GM12878 (cell line): ENCODE measurements around the gene SMIM38. TPM values are rescaled to one million over a fixed set of nuclear protein-coding genes. Genes with fewer than 3 reads are reported as not detected.

ENCODE experiments used
- ATF3 ChIP-seq: IDR thresholded peaks from 2 replicates; pipeline ENCODE4 v1.6.1; 2011; ENCODE audit warnings: low read depth, mild to moderate bottlenecking, low read length, moderate library complexity, borderline replicate concordance; ENCODE audit errors: extremely low read depth
- BCL3 ChIP-seq: IDR thresholded peaks from 2 replicates; pipeline ENCODE4 v1.6.1; 2011; ENCODE audit warnings: borderline replicate concordance, low read depth, mild to moderate bottlenecking, moderate library complexity, low read length; ENCODE audit not compliant: insufficient read depth, poor library complexity, severe bottlenecking
- E2F8 ChIP-seq: fragments of 450-650 bp; IDR thresholded peaks from 2 replicates; pipeline ENCODE4 v1.6.1; 2018; ENCODE audit warnings: mild to moderate bottlenecking, low read depth, moderate library complexity; ENCODE audit not compliant: partially characterized antibody
- EP300 ChIP-seq, 2 experiments: fragments of 150-350 bp in 1 of 2; IDR thresholded peaks; 2 replicates each; pipeline ENCODE4 v1.6.1; 2011 to 2012; ENCODE audit warnings: low read depth in 2 of 2, low read length in 2 of 2, borderline replicate concordance in 1 of 2, improper control_type of control experiment in 1 of 2, inconsistent platforms in 1 of 2; ENCODE audit not compliant: control insufficient read depth in 1 of 2
- FOXK2 ChIP-seq: fragments of 450-650 bp; IDR thresholded peaks from 2 replicates; pipeline ENCODE4 v1.6.1; 2017; ENCODE audit warnings: mild to moderate bottlenecking, moderate library complexity
- FOXM1 ChIP-seq: IDR thresholded peaks from 2 replicates; pipeline ENCODE4 v1.6.1; 2012; ENCODE audit warnings: low read depth, mild to moderate bottlenecking, inconsistent platforms, low read length, moderate library complexity
- IKZF1 ChIP-seq: fragments of 450-650 bp; conservative IDR thresholded peaks from 2 replicates; pipeline ENCODE4 v1.6.1; 2017; ENCODE audit warnings: antibody characterized with exemption, mild to moderate bottlenecking
- MEF2A ChIP-seq: IDR thresholded peaks from 2 replicates; pipeline ENCODE4 v1.6.1; 2011; ENCODE audit warnings: low read depth, mild to moderate bottlenecking, low read length, moderate library complexity; ENCODE audit not compliant: insufficient read depth
- MXI1 ChIP-seq: fragments of 150-350 bp; IDR thresholded peaks from 2 replicates; pipeline ENCODE4 v1.6.1; 2011; ENCODE audit warnings: low read depth, mild to moderate bottlenecking, inconsistent platforms, low read length, improper control_type of control experiment
- NFXL1 ChIP-seq: fragments of 450-650 bp; IDR thresholded peaks from 2 replicates; pipeline ENCODE4 v1.6.1; 2017; ENCODE audit warnings: antibody characterized with exemption, mild to moderate bottlenecking, borderline replicate concordance
- RAD21 ChIP-seq: IDR thresholded peaks from 2 replicates; pipeline ENCODE4 v1.6.1; 2011; ENCODE audit warnings: mild to moderate bottlenecking, low read depth, low read length, moderate library complexity; ENCODE audit not compliant: insufficient read depth
- RB1 ChIP-seq: fragments of 450-650 bp; formaldehyde crosslinking; IDR thresholded peaks from 2 replicates; pipeline ENCODE4 v1.6.1; 2017; ENCODE audit warnings: mild to moderate bottlenecking, borderline replicate concordance
- RELA ChIP-seq: fragments of 450-650 bp; IDR thresholded peaks from 2 replicates; pipeline ENCODE4 v1.8.0; 2014; ENCODE audit warnings: borderline replicate concordance; ENCODE audit not compliant: partially characterized antibody
- RUNX3 ChIP-seq: IDR thresholded peaks from 2 replicates; pipeline ENCODE4 v1.6.1; 2012; ENCODE audit warnings: low read length, inconsistent platforms
- TARDBP ChIP-seq: IDR thresholded peaks from 2 replicates; pipeline ENCODE4 v1.6.1; 2016; ENCODE audit warnings: borderline replicate concordance
- TCF12 ChIP-seq: IDR thresholded peaks from 2 replicates; pipeline ENCODE4 v1.6.1; 2011; ENCODE audit warnings: low read depth, mild to moderate bottlenecking, low read length
- YY1 ChIP-seq: IDR thresholded peaks from 2 replicates; pipeline ENCODE4 v1.6.1; 2011; ENCODE audit warnings: low read depth, mild to moderate bottlenecking, low read length
- ZSCAN29 ChIP-seq: fragments of 450-650 bp; IDR thresholded peaks from 2 replicates; pipeline ENCODE4 v1.6.1; 2017; ENCODE audit warnings: mild to moderate bottlenecking, moderate library complexity
- polyA plus RNA-seq, 11 experiments: library from polyadenylated mRNA; depleted of rRNA in 4 of 11; unstranded in 6 of 11; stranded (reverse) in 5 of 11; fragments of >200 nt; fragmentation: Nextera tagmentation in 4 of 11; fragmentation: Illumina TruSeq in 1 of 11; extraction: Ambion mirVana in 4 of 11; extraction: Trizol in 1 of 11; gene quantifications; 1 replicate in 1 of 11; 2 replicates in 10 of 11; pipeline versions ENCODE4 v1.2.1 to v1.2.3, GENCODE V29; 2011 to 2016; ENCODE audit warnings: inconsistent platforms in 2 of 11, missing spikeins in 2 of 11, low read depth in 1 of 11
- total RNA-seq, 4 experiments: library from RNA; depleted of rRNA in 3 of 4; stranded (reverse); fragments of >200 nt in 3 of 4; fragmentation: Illumina TruSeq in 1 of 4; extraction: Trizol in 1 of 4; gene quantifications; 2 replicates each; pipeline versions ENCODE4 v1.2.1 to v1.2.3, GENCODE V29; 2013 to 2021
- TF ChIP-seq, protein P1 (sequence below): fragments of 450-650 bp; conservative IDR thresholded peaks from 2 replicates; pipeline ENCODE4 v1.6.1; 2017; ENCODE audit warnings: mild to moderate bottlenecking, moderate library complexity

SMIM38 gene
- total and polyA plus RNA-seq, 10 of the 15 experiments (the other 5 are each of a cell fraction or from before 2014, with no cell fraction given): 0.15 to 5.0 (median 2.1) TPM; not detected in 1

GRCh38 chr11:69166218-69167115 is 10.7 kb downstream of the SMIM38 start (continued):
- TF ChIP-seq E2F8 (no peak), ZSCAN29 (no peak), BCL3 (peak; percentile 36), NFXL1 (no peak), RB1 (0 out of 2 replicates have a peak, but pooled peaks have one; percentile 41), YY1 (peak; percentile 54), IKZF1 (peak; percentile 84), MEF2A (peak; percentile 100), ATF3 (0 out of 2 replicates have a peak, but pooled peaks have one; percentile 8), TARDBP (peak; percentile 62; the same call in 1 of the 2 replicates), RELA (peak; percentile 83), EP300 (IDR thresholded peaks at IDR 0.05; ENCODE audit: borderline replicate concordance in 1 of 2, control insufficient read depth in 1 of 2, low read depth in 2 of 2, low read length in 2 of 2) (peak; percentile 79 to 88), TCF12 (peak; percentile 62), RUNX3 (peak; percentile 88), FOXM1 (peak; percentile 85; the same call in 1 of the 2 replicates), MXI1 (0 out of 2 replicates have a peak, but pooled peaks have one; percentile 64), FOXK2 (no peak), RAD21 (0 out of 2 replicates have a peak, but pooled peaks have one; percentile 29)
- TF ChIP-seq, protein P1, sequence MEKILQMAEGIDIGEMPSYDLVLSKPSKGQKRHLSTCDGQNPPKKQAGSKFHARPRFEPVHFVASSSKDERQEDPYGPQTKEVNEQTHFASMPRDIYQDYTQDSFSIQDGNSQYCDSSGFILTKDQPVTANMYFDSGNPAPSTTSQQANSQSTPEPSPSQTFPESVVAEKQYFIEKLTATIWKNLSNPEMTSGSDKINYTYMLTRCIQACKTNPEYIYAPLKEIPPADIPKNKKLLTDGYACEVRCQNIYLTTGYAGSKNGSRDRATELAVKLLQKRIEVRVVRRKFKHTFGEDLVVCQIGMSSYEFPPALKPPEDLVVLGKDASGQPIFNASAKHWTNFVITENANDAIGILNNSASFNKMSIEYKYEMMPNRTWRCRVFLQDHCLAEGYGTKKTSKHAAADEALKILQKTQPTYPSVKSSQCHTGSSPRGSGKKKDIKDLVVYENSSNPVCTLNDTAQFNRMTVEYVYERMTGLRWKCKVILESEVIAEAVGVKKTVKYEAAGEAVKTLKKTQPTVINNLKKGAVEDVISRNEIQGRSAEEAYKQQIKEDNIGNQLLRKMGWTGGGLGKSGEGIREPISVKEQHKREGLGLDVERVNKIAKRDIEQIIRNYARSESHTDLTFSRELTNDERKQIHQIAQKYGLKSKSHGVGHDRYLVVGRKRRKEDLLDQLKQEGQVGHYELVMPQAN: no peak; the same call in 1 of the 2 replicates
